Erythroblast (primary cell): ENCODE data around the gene HECTD2.

ENCODE experiments used
- GATA1 ChIP-seq: IDR thresholded peaks from 2 replicates; pipeline ENCODE4 v1.6.1; 2011; ENCODE audit warnings: low read depth, mild to moderate bottlenecking, control low read depth, low read length, moderate library complexity
- POLR2A ChIP-seq: IDR thresholded peaks from 2 replicates; pipeline ENCODE4 v1.6.1; 2011; ENCODE audit warnings: mild to moderate bottlenecking, low read length

- no peak for TF ChIP-seq POLR2A
- no peak for TF ChIP-seq GATA1
Measured at GRCh38 chr10:91564026-91564425, 153.9 kb downstream of the HECTD2 start.
